Raji (cell line): ENCODE measurements around the gene JAZF1.

ENCODE experiments used
- POLR2A ChIP-seq: IDR thresholded peaks from 2 replicates; pipeline ENCODE4 v1.6.1; 2011; ENCODE audit warnings: low read depth, low read length, control low read depth; ENCODE audit not compliant: insufficient read depth

The JAZF1 gene

GRCh38 chr7:27890205-27890849, 290.3 kb downstream of the JAZF1 start:
- TF ChIP-seq POLR2A, result no peak

- TF ChIP-seq POLR2A, result no peak
These were observed 290.8 kb downstream of the JAZF1 start for GRCh38 chr7:27889800-27890199.

DNA sequence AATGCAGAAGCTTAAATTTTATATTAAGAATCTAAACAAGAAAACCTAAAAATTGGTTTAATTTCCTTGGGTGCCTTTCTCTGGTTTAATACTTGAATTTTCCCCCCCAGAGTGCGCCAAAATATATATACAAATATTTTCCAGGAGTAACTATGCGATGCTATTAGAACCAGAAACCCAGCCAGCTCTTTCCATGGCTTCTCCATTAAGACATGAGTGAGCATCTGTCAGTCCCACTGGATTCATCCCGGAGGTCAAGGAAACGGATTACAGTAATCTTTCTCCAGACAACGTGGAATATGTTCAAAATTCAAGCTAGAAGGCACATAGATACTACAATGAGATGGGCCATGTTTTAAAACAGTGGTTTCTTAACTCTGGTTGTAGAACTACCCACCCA, 291.9 kb downstream of the JAZF1 start:
- no peak for TF ChIP-seq POLR2A

- no peak for TF ChIP-seq POLR2A
These were observed 294.9 kb downstream of the JAZF1 start for GRCh38 chr7:27885652-27886051.

DNA sequence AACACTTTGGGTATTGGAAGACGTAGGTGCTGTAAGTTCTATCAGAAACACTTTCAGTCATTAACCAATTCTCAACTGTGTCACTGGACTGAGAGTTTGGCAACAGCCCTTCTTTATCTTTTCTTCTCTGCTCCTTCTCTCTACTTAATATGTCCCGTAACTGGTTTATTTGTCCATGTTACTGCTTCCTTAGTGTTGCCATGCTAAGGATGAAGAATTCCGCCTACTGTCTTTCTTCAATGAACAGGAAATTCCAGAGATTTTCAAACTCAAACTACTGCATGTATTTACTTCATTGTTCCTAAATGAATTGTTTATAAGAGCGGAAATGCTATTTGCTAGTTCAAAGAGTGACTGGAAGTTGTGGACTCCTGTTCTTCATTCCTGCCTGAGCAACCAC, 296.9 kb downstream of the JAZF1 start:
- TF ChIP-seq POLR2A, result no peak

- no peak for TF ChIP-seq POLR2A
These were observed 303.8 kb downstream of the JAZF1 start for GRCh38 chr7:27876756-27877155.

DNA sequence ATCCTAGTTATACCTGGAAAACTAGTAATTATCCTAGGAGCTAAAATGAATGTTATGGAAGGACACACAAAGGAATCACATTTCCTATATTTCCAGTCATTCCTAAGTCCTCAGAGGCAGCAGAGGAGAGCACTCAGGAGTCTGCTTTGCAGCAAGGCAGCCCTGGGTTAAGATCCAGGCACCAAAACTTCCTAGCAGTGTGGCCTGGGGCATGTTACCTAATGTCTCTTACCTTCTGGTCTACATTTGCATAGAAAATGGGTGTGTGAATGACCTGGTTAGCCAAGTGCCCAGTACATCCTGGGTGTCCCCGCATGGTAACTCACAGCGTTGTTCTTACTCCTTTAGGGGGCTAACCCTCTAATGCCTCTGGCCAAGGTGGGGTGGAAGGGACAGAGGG, 304.8 kb downstream of the JAZF1 start:
- no peak for TF ChIP-seq POLR2A

GRCh38 chr7:27875061-27875460, 305.5 kb downstream of the JAZF1 start:
- no peak for TF ChIP-seq POLR2A

DNA sequence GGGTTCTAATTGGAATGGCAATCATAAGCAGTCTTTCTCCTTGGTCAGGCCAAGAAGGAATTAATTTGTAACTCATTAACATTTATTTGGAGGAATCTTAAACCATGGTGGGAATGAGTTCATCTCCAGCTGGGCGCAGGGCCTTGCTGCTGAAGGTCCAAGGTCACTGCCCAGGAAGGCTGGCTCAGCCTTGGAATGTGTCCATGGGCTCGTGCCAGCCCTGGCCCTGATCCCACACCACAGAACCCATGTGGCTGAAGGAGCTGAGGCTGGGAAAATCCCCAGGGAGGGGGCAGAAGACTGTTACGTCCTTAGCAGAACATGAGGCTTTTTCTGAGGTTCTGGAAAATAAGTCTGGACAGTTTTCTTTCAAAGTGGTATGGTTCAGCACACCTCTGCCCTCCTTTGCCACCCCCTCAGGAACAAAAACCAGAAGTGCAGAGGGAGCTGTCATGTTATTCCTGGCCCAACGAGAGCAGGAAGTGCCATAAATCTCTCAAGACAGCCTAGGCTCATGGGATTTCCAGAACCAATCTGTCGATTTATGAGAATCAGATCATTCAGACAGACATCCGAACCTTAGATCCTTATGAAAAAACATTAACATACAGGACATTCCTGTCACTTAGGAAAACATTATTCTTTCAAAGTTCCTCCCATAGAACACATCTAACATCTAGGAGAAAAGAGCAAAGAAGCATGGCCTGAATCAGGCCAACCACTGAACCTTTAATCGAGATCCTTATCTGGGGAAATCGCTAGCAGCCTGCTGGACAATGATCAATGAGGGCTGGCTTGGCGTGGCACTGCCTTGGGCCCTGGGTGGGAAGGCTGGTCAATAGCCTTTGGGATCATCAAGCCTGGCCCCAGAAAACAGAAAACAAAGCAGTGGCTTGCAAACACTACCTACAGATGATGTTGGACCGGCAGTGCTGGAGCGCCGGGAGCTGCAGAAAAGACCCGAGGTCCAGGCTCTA, 306.3 kb downstream of the JAZF1 start:
- TF ChIP-seq POLR2A, result no peak

- no peak for TF ChIP-seq POLR2A
These were observed 308.0 kb downstream of the JAZF1 start for GRCh38 chr7:27872356-27873275.

DNA sequence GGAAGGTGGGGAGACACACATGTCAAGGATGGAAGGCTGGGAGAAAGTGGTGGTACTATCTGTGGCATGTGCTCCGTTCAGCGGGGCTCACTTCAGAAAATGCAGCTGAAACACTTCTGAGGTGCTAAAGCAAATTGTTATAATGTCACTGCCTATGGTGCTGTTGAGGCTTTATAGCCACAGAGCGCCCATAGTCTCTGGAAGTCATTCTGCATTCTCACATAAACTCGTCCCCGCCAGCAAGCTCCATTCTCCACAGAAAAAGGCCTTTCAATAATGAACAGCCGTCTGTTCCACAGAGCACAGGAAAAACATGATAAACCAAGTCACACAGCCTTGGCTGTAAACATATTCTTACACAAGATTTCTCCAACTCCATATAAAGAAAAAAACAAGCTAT, 308.7 kb downstream of the JAZF1 start:
- TF ChIP-seq POLR2A, result no peak

DNA sequence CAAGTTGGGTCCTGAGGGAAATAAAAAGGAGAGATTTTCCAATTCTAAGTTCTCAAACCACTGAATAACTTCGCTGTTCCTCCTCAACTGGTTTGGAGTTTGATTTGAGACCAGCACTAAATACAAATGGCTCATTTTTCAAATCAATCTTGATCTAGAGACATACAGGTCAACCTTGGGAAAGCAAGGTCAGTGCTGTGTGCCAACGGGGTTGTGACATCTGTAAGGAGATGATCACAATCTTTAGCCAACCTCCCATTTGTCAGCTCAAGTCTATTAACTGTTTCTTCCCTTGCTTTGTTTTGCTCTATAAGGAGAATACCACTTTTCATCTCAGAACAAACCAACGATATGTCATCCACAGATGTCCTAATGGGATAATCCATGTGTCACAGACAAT, 309.5 kb downstream of the JAZF1 start:
- TF ChIP-seq POLR2A, result no peak

- TF ChIP-seq POLR2A, result no peak
These were observed 310.0 kb downstream of the JAZF1 start for GRCh38 chr7:27870595-27870994.

DNA sequence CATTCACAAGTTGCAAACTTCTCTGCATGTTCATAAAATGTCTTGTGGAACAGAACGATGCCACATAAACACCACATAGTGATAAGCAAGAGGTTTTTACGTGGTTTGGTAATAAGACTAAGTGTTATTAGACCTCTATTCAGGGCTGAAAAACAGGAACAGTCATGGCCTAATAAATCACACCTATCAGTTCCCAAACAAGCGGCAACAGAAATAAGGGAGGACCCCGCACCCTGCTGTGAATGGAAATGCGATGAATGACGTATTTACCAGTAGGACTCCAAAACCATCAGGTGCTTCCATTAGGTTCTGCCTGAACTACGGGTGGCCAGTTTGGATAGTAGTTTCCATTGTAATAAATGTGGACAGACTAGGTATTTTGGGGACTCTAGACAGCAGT, 311.5 kb downstream of the JAZF1 start:
- no peak for TF ChIP-seq POLR2A

- TF ChIP-seq POLR2A, result no peak
These were observed 312.5 kb downstream of the JAZF1 start for GRCh38 chr7:27868131-27868550.

GRCh38 chr7:27866828-27867672, 313.5 kb downstream of the JAZF1 start:
- no peak for TF ChIP-seq POLR2A
